ENCODE results near the gene SDHB.

DNA sequence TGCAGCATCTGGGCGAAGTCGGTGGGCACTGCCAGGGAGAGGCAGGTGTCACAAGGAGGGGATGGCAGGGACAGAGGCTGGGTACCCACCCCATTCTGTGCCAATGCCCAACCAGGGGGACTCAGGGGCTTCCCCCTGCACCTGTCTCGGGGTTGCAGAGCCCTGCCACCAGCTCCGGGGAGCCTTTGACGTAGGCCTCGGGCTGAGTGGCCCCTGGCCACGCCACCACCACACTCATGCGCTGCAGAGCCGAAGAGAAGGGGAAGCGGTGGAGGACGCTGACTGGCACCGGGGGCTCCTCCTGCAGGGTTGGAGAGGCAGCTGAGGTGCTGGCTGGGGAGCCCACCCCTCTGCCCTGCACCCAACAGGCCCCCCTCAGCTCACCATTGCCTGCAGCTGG lies 61.7 kb downstream of the SDHB start:
- TF ChIP-seq, protein P1, sequence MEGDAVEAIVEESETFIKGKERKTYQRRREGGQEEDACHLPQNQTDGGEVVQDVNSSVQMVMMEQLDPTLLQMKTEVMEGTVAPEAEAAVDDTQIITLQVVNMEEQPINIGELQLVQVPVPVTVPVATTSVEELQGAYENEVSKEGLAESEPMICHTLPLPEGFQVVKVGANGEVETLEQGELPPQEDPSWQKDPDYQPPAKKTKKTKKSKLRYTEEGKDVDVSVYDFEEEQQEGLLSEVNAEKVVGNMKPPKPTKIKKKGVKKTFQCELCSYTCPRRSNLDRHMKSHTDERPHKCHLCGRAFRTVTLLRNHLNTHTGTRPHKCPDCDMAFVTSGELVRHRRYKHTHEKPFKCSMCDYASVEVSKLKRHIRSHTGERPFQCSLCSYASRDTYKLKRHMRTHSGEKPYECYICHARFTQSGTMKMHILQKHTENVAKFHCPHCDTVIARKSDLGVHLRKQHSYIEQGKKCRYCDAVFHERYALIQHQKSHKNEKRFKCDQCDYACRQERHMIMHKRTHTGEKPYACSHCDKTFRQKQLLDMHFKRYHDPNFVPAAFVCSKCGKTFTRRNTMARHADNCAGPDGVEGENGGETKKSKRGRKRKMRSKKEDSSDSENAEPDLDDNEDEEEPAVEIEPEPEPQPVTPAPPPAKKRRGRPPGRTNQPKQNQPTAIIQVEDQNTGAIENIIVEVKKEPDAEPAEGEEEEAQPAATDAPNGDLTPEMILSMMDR (IDR thresholded peaks at IDR 0.05; ENCODE audit: insufficient read depth, low read length): no peak
- TF ChIP-seq POLR2AphosphoS5 (IDR thresholded peaks at IDR 0.05; ENCODE audit: low read depth) (no peak), GABPA (IDR thresholded peaks at IDR 0.05; ENCODE audit: low read depth) (no peak)

Measured in HL-60 (cell line).